HG02623 (cell line): Measurements from ENCODE around the gene KDM2A.
"Not testable (repeated sequence)": the region's sequence is repeated elsewhere in the genome, so short reads cannot be mapped to it uniquely, and the experiment has no call there.

ENCODE experiments used
- ATAC-seq: cut with Tn5 transposase; IDR thresholded peaks from one replicate; pipeline ENCODE4 v1.9.1; 2021; ENCODE audit warnings: moderate library complexity; ENCODE audit not compliant: unreplicated experiment

KDM2A gene

DNA sequence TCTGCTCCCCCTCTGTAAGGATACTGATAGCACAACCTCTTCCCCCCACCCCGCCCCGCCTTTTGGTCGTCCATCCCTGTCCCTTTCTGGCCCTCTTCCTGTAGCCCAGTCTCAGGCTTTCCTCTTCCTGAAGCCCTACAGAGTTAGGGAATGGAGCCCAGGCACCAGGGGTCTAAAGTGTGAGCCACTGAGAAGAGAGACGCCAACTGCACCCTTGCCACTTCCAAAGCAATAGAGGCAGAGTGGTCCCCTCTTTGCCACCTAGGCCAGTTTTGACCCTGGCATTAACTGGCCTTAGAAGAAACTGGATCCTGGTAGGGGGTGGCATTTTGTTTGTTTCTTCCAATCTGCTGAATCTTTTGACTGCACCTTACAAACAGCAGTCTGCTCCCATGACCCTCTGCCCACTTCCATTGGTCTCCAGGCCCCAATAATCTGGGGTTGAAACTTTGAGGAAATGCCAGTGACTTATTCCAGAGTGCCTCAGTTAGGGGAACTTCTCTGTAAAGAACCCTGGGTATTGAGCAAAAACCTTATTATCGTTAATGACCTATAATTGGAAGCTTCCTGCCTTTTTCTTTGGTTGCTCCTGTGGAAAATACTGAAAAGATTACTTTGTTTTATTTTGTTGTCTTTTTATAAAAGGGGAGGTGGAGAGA is 137.5 kb downstream of the KDM2A start:
- no peak for ATAC-seq

DNA sequence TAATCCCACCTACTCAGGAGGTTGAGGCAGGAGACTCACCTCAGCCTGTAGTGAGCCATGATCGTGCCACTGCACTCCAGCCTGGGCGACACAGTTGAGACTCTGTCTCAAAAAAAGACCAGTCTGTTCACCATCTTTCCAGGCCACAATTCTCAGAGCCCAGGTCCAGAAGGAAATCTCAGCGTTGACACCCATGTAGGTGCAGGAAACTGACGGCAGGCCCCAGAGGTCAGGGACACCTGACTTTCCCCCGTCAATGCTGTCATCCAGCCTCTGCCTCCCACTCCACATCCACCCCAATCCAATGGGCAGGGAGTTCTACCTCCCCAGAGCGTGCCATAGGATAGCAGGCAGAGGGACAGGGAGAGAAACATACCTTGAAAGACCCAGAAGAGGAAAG is 141.3 kb downstream of the KDM2A start:
- no peak for ATAC-seq

DNA sequence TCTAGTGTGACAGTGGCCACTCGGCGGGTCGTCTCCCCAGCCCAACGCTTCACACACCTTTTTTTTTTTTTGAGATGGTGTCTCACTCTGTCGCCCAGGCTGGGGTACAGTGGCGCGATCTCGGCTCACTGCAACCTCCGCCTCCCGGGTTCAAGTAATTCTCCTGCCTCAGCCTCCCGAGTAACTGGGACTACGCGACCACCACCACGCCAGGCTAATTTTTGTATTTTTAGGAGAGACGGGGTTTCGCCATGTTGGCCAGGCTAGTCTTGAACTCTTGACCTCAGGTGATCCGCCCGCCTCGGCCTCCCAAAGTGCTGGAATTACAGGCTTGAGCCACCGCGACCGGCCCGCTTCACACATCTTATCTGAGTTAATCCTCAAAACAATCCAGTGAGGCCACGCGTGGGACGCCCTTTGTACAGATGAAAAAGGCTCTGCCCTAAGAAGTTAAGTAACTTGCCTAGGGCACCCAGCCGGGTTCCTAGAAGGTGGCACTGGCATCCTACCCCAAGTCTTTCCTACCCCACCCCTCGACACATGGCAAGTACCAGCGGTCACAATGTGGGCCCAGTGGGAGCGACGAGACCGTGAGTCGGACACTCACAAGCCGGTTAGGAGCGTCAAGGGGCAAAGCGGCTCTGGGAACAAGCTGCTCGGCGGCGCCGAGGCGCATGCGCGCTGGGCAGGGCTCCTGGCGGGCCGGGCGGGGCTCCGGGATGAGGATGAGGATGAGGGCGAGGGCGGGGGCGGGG is 142.0 kb downstream of the KDM2A start:
- not testable (repeated sequence) for ATAC-seq

- ATAC-seq = no peak
These were observed 142.5 kb downstream of the KDM2A start for GRCh38 chr11:67261640-67261945.

GRCh38 chr11:67261946-67262681 is 143.1 kb downstream of the KDM2A start:
- ATAC-seq = no peak

DNA sequence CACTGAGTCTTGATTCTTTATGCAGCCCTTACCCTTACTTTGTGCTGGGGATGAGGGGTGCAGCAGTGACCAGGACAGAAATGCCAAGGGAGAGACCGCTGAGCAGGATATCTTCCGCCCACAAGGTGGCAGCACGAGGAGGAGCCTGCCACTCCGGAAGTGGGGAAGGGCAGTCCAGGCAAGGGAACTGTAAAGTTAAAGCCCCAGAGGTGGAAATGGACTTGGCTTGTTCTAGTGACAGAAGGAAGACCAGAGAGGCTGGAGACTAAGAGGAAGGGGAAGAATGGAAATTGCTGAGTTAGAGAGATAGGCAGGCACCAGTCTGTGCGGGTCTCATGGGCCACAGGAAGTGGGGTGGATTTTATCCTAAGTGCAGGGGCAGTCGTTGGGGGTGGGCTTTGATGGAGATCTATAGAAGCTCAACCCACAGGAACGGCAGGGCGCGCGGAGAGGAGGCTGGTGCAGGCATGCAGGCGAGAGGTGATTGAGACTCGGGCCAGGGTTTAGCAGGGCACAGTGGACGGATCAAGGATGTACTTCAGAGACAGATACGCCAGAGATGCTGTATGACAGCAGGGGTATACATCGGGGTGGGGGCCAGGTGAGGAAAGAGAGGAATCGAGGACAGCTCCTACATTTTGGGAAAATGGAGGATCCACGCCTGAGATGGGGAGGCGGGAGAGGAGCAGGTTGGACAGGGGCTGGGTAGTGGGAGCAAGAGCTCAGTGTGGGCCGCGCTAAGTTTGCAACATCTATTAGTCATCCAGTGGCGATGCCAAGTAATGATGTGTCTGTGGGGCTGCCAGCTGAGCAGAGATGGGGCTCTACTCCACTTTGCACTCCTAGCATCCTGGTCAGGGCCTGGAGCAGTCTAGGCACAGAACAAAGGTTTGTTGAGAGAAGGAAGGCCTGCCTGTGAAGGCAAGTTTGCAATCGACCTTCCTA is 143.9 kb downstream of the KDM2A start:
- ATAC-seq = no peak

GRCh38 chr11:67264260-67264659 is 145.2 kb downstream of the KDM2A start:
- no peak for ATAC-seq

GRCh38 chr11:67264877-67265632 is 146.0 kb downstream of the KDM2A start:
- no peak for ATAC-seq

GRCh38 chr11:67265633-67266448 is 146.8 kb downstream of the KDM2A start:
- ATAC-seq = peak; percentile 44

- ATAC-seq = peak; percentile 17
These were observed 147.6 kb downstream of the KDM2A start, which contains the start of gene GRK2 for GRCh38 chr11:67266449-67267187. TSS of gene GRK2 (plus strand) at chr11:67266473. CDS start at chr11:67266700, 227 bp downstream.

DNA sequence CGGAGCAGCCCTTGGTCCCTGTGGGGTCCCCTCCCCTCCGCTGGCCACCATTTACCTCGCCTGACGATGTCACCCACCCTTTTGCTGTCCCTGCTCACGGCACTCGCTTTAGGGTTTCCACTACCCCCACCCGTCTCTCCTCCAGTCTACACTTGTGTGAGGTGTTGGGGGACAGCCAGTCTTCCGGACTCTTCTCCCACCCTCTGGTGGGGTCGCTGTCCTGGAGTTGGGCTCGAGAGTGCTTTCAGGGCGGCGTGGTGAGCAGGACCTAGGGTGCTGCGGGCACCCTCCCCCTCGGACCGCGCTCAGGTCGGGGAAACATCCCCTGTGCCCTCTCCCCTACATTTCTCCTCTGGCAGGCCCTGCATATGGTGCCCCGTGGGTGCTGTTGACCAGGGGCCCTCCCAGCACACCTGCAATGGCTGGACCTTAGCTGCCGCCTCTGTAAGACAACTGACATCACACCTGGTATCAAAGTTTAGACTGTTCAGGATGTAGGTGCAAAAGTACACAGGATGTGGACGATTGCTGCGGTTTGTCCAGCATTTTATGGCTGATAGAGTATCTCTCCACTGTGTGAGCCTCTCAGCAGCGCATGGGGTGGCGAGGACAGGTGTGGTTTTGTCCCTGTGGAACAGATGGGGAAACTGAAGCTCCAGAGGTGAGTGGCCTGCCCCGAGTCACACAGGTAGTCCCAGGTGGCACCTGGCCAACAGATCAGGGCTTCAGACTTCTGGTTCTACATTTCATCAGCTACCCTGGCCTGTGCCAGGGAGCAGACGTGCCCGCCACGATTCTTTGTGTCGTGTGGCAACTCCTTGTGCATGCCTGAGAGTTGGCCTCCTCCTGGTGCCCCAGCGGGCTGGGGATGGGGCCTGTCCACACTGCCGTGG is 148.4 kb downstream of the KDM2A start:
- ATAC-seq = no peak

GRCh38 chr11:67268081-67268961 is 149.3 kb downstream of the KDM2A start:
- ATAC-seq = no peak

DNA sequence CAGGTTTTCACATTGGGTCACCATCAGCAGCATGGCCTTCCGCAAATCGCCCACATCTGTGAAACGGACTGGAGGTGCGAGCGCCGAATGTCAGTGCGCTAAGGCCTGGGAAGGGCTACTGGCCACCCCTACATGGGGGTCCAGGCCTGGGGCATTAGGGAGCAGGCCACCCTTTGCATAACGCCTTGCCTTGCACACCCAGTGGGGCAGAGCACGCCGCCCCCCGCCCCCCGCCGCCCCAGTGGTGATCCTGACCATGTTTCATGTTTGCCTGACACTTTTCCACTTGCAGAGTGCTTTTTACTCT is 149.9 kb downstream of the KDM2A start:
- no peak for ATAC-seq

- ATAC-seq = no peak
These were observed 150.6 kb downstream of the KDM2A start for GRCh38 chr11:67269401-67270255.

DNA sequence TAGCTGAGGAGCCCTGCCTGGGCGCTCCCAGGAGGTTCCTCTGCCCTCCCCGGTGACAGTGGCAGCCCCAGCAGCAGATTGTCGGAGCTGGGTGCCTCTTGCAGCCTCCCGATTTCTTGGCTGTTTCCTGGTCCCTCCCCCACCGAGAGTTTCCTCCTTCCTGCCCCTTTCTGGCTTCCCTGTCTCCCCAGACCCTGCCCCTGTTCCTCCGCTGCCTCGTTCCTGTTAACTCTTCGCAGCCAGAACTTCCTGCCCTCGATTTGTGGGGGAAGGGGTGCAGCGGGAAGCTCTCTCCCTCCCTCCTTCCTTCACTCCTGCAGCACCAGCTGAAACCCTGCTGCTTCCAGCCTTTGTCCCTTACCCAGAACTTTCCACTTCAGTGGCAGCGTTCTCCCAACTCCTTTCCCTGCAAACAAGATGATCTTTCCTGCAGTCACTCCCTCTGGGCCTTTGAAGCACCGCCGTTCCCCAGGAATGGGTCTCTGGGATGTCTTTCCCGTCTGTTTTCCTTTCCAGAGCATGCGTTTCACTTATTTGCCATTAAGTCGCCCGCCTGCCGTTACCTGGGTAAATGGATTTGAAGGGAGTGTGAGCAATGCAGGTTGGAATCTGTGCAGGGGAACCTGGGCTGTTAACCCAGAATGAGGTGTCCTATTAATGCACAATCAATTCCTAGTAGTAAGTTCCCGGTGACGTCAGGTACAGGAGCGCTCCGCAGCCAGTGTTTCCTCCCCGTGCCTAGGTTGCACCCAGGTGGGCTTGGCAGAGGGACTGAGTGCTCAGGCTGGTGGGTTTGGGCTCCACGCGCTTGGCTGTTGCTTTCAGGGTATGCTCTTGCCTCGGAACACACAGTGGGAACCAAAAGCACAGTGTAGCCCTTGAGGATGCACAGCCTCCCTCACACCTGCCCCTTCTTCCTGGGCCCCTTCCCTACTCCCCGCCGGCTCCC is 151.5 kb downstream of the KDM2A start:
- no peak for ATAC-seq
